Regular cardiac myocyte (primary cell): ENCODE data around the gene TAX1BP1. TPM values are rescaled to one million over a fixed set of nuclear protein-coding genes. Genes with fewer than 3 reads are reported as not detected.

Source experiments
- total RNA-seq: library from RNA; depleted of rRNA; stranded (reverse); fragments of >200 nt; gene quantifications from 2 replicates; pipeline ENCODE4 v1.2.3, GENCODE V29; 2014

The TAX1BP1 gene
- 114 and 131 TPM in 2 replicates for total RNA-seq

GRCh38 chr7:27739909-27740448 lies at the start of gene TAX1BP1:
Gene TAX1BP1 (plus strand): TSS chr7:27740162. CDS start chr7:27748525, 8,363 bp downstream.

Other genes with a start within 250 kb of the TAX1BP1 start
- gene HIBADH, start 77.3 kb upstream of the TAX1BP1 start, total RNA-seq: 62.7 and 78.6 TPM in 2 replicates